ENCODE results near the gene SMCO2.
"Not testable (repeated sequence)": the region's sequence is repeated elsewhere in the genome, so short reads cannot be mapped to it uniquely, and the experiment has no call there.

SMCO2 gene

DNA sequence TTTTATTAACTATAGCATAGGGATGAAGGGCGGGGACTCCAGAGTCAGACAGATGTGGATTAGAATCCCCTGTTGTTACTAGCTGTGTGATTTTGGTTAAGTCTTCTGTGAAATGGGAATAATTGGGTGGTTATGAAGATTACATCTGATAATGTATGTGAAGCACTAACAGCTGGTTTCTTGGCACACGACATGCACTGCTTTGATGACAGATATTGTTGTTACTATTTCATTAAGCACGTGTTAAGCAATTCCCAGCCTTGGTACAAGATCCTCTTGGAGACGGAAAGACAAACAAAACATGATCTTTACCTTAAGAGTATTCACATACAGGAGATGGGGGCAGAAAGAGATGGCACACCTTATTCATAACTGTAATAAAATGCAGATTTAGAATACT, 85.4 kb downstream of the SMCO2 start:
- no peak for DNase-seq

DNA sequence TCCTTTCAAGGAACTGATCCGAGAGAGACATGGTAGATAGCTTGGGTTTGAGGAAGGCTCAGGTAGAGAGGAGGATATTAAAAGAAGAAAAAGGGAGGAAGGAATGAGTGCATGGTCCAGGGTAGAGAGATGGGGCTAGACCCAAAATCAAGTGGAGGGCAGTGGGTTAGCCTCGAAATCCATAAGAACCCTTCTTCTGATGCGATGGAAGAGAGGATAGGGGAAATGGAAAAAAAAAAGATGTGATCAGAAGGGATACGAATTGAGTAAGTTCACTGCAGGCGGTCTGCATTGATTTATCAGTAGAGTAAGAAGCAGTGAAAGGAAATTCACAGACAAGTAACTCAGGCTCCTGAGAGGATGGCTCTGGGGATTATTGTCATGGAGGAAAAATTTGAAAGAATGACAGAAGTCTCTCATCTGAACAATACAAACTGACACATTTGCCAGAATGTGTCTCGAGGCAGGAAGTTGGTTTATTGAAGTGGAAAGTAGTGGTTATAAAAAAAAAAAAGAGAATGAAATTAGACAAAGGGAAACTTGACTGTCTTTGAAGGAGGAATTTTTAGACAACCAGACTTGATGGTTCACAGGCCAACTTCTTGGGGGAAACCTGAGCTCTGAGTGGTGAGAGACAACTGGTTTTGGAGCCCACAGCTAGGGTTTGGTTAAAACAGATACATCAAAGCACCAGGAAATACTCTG, 87.7 kb downstream of the SMCO2 start:
- DNase-seq: no peak

DNA sequence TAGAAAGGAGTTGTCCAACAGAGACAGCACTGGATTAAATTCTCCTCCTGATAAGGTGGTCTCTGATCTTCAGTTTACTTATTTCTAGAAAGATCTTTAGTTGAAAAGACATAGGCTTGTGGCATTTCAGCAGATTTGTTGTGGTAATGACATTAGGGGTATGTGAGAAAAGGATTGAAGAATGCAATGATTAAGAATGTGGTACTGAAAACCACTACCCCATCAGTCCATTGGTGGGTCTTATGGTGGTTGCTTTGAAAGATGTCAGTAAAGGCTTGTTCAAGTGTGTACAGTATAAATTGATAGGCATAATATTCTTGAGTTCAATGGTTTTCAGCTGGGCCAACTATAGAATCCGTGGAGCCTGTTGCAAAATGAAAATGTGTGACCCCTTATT, 88.2 kb downstream of the SMCO2 start:
- DNase-seq: no peak

DNA sequence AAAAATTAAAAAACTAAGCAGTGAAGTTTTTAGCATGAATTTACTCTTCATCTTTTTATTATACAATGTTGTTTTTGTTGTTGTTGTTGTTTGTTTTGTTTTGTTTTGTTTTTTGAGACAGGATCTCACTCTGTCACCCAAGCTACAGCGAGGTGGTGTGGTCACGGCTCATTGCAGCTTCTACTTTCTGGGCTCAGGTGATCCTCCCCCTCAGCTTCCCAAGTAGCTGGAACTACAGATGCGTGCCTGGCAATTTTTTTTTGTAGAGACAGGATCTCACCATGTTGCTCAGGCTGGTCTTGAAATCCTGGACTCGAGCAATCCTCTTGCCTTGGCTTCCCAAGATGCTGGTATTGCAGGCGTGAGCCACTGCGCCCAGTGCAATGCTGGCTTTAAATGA, 88.8 kb downstream of the SMCO2 start:
- no peak for DNase-seq

DNA sequence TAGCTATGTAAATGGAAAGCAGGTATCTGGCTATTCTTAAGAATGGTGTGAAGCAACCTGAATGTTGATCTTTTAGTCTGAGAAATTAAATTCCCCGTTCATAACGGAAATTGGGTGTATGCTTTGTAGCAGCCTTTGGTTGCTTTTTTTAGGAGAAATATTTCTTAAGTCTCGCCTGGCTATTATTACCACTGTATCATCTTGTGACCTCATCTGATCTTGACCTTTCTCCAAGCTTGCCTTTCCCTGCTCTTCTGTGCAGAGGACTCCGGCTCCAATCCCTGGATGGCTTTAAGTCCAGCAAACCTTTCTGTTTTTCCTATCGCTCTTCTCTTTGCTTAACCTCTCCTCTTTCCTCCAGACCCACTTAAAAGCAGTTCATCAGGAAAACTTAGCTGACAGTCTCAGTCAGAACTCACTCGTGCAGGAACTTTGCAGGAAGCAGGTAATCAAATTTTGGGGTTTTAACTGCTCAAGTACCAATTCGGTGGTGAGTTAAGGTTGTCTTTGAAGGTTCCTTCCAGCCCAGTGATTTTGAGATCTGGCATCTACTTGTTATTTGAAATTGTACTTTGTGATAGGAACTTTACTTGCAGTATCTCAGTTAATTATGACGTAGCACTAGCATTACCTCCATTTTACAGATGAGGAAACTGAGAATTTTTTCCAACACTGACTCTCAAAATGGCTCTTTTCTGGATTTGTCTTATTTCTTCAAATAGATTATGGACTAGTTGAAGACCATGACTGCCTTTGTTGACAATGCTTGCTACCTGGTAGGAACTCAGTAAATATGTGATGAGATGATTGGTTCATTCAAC, 91.5 kb downstream of the SMCO2 start:
- no peak for DNase-seq

DNA sequence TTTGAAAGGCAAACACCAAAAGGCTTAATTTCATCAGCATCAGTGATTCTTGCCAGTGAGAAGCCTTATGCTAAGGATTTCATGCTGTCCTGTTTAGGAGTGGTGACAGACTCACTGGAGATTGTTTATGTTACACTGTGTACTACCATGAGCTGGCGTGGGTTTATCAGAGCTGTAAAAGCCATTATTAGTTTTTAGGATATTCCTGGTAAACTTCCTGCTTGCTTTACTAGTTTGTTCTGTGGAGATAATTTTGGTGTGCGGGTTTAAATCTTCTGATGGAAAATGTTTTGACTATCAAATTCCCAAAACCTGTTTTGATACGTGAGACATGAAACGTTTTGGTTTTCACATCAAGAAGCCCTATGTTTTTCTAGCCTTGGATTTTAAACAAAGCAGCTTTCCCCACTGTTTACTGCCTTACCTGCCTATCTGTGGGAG, 92.7 kb downstream of the SMCO2 start:
- DNase-seq: no peak

DNA sequence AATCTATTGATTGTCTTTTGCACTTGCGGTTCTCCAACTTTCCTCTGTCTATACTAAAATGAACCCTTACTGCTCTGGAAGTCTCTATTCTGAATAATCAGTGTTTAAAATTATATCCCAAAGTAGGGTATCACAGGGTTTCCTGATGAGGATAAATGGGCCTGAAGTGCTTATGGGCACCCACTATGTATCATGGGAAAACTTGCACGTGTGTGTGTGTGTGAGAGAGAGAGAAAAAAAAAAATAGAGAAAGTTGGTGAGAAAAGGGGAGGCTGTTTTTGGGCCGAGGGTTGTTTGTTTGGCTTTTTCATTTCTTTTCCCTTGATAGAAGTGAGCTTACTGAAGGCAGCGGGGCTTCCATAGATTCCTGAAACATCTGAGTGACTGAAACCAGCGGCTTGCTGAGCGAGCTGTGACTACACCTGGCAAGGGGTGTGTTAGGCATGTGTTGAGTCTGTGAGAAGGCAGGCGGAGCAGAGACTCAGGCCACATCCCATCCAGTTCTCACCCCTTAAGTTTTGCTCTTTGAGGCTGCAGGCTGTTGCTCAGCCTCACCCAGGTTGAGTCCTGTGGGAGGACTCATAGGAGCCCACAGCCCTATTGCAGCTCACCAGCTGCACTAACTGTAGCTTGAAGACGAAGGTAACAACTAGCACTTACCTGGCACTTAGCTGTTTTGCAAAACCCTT, 94.6 kb downstream of the SMCO2 start:
- DNase-seq: no peak

DNA sequence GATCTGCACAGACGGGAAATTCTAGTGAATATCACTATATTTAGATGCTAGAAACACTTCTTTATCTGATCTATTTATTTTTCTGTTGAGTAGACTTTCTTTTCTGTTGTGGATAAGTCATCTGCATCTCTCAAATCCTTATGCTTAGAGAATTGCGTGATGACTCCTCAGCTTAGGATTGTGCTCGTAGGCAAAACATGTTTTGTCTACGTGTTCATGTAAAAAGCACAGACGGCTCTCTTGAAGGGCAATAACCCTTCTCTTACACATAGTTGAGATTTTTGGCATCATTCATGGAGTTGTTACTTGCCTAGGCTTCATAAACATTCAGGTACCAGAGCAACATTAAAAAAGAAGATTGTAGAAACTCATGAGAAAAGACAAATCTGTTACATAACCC, 96.1 kb downstream of the SMCO2 start:
- DNase-seq: no peak

DNA sequence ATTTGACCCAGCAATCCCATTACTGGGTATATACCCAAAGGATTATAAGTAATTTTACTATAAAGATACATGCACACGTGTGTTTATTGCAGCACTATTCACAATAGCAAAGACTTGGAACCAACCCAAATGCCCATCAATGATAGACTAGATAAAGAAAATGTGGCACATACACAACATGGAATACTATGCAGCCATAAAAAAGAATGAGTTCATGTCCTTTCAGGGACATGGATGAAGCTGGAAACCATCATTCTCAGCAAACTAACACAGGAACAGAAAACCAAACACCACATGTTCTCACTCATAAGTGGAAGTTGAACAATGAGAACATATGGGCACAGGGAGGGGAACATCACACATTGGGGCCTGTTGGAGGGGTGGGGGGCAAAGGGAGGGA, 98.3 kb downstream of the SMCO2 start:
- not testable (repeated sequence) for DNase-seq

DNA sequence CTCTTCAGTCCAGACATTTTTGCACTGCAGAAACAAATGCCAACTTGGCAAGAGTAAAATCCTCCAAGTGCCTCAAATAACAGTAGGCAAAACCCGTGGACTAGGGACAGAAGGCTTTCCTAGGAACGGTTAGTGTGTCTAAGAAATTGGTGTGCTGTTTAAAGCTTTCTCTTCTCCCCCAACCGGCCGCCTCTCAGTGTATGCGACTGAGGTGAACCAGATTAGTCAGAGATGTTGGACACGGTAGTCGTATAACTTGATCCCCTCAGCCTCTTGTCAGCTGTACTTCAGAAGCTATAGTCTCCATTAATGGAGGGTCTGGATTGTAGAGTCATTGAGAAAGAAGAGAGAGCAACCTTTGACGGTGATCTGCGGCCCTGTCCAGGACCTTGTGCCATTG, 99.1 kb downstream of the SMCO2 start:
- DNase-seq: no peak

DNA sequence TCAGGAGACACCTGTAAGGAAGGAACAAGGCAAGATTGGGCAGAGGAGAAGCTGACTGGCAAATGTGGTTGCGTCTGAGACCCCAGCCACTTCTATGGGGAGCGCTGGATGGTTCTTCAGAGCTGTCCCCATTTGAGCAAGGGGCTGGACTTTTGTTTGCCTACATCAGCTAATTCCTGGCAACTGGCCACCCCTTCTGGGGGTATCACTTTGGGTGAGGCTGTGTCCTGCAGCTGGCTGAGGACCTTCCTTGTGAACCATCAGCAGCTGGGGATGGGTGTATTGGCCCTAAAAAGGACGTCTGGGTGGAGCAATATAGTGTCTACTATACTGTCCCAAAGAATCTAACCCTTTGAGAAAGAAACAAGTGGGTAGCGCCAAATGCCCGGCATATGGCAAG, 101.1 kb downstream of the SMCO2 start:
- no peak for DNase-seq

DNA sequence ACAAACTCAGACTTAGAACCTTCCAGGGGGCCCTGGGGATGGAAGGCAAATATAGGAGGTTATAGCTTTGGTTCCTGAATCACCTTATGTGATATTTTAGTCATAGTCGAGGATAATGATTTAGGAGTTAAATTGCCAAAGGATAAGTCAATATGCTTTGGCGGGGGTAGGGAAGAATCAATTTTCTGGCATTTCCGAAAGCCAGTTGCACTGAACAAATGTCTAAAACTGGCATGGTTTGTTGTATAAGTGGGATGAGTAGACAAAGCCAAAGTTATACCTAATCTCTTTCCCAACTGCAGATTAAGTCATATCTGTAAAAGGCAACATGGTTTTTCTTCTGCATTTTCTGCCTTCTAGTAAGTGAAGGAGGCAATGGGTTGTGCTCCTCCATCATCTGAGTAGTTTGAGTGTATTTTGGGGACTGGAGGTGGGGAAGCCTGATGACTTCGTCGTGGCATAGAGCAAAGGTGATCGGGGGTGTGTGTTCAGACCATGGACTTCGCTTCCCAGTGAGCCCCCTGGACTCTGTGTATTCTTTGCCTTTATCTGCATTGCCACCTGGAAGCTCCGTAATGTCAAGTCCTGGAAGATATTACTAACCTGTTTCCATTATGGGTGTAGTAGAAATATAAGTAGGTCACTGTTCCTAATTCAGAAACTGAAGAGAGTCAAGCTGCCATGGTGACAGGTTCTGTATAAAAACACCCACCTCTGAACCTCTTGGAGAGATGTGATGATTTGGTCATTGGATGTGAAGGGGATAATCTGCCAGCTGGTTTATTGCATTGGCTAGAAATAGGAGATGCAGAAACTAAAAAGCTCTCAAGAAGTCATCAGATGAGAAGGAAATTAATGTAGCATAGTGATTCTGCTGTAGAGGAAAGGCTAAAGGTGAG, 102.0 kb downstream of the SMCO2 start:
- DNase-seq: no peak

DNA sequence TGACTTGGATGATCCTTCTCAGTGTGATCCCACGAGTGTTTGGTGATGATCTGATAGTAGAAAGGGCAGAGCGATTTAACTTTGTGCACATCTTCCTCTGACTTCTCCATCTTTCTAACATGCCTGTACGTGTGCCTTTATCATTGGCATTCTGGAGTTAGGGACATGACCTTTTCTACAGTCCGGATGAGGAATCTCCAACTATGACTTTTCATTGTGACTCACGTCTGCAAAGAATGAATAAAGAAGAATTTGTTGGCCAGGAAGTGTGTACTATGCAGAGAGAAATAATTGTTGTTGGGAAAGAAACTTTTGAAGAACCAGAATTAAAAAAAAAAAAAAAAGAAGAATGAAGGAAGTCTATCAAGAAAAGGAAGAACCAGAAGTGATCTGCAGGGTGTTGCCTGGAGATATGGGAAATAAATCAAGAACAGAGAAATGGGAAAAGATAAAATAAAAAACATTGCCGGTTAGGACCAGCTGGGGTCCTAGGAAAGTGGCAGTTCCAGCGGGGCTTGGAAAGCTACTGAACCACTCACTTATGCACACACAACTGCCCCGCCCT, 102.8 kb downstream of the SMCO2 start:
- DNase-seq: no peak

DNA sequence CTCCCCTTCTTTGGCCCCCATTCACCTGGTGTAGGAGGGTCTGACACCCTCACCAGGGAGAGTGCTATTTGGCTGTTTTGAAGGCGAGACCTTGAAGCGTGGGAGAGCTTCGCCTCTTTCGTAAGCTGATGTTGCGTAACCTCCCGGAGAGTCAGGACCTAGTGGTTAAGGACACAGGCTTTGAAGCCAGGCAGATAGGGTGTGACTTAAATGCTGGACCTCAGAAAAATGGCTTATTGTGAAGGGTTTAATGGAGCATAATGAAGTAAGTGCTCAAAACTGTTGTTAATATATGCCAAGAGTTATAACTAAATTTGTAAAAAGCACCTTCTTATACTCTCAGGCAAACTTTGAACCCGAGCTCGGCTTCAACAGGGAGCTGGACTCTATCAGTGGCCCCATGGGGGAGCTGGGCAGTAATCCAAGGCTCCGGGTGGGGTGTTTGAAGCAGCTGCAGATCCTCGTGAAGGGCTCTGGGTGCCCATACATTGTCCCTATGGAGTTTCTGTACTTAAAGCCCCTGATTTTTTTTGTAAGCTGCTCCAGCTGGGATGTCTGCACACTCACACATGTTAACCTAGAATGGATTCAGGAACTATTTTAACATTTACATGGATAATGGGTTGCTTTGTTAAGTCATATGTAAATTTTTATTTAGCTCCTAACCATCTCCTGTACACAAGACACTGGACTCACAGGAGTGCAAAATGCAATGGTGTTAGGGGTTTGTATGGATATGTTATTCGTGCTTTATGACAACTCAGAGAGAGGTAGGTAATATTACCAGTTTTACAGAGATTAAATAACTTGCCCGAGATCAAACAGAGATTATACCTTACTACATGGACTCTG, 103.5 kb downstream of the SMCO2 start:
- peak; percentile 34 for DNase-seq

DNA sequence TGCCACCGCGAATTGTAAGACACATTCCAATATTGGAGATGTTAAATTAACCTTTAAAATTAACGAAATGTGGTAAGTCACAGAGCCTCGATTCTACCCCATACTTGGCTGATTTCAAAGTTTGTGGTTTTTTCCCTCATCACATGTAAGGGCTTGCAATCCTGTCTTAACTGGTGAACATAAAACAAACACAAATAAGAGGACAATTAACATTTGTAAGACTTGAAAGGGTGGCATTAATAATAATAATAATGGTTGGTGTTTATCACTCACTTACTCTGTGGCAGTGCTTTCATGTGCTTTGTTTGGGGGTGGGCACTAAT, 104.1 kb downstream of the SMCO2 start:
- no peak for DNase-seq

DNA sequence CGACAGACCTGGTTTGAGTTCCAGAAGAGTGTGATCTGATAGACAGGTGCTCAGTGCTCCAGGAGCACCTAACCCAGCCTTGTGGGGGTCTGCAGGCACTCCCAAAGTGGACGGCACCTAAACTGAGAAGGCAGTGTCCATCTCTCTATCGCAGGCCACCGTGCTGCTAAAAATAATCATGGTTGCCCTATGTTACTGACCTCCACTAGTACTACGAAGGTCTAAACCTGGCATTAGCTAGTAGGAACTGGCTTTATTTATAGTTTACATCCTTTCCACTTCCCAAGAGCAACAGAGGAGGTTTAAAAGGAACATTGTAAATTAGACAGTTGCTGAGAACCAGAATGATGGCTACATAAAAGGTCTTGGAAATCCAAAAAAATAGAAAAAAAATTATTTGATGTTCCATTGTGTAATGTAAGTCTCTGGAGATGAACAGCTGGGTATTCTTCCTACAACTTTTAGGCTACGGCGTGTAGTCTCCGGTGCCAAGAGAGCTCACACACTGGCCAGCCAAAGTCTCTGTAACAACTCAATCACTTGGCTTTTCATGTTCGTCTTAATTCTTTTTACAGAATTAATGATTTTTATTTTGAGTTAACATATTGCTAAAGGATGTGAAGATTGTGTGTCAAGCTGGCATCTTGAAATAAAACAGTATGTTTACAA, 104.8 kb downstream of the SMCO2 start:
- no peak for DNase-seq

All from DMS 273 treated with DMSO at 0.1 percent for 48 hours (cell line).